Measurements from ENCODE around the gene SPACDR.
"Not testable (repeated sequence)": the region's sequence is repeated elsewhere in the genome, so short reads cannot be mapped to it uniquely, and the experiment has no call there.

The SPACDR gene

GRCh38 chr7:100455206-100455605, 8.9 kb downstream of the SPACDR start:
- Histone ChIP-seq H3K27me3 (ENCODE audit: control insufficient read depth, insufficient read depth, low read length) (no peaks in the 10 kb centered on the region), H3K4me1 (ENCODE audit: control insufficient read depth, insufficient read depth, low read length) (peaks cover 5% of the 10 kb centered on the region), H3K9me3 (ENCODE audit: control insufficient read depth, insufficient read depth, low read length) (no peaks in the 10 kb centered on the region), H3K9ac (ENCODE audit: low read depth, low read length) (no peak overlapping the region), H3K36me3 (ENCODE audit: control insufficient read depth, insufficient read depth, low read length) (no peaks in the 10 kb centered on the region), H3K4me3 (ENCODE audit: low read depth, low read length) (no peak overlapping the region)

- not testable (repeated sequence) for H3K4me1 ChIP-seq (ENCODE audit: control insufficient read depth, insufficient read depth, low read length); H3K36me3 ChIP-seq (ENCODE audit: control insufficient read depth, insufficient read depth, low read length); H3K4me3 ChIP-seq (ENCODE audit: low read depth, low read length); H3K27me3 ChIP-seq (ENCODE audit: control insufficient read depth, insufficient read depth, low read length); H3K9me3 ChIP-seq (ENCODE audit: control insufficient read depth, insufficient read depth, low read length); H3K9ac ChIP-seq (ENCODE audit: low read depth, low read length)
These were observed 10.2 kb downstream of the SPACDR start for GRCh38 chr7:100453854-100454253.

- H3K36me3 ChIP-seq (ENCODE audit: control insufficient read depth, insufficient read depth, low read length) = no peaks in the 10 kb centered on the region
These were observed 11.5 kb downstream of the SPACDR start for GRCh38 chr7:100452513-100452912.

GRCh38 chr7:100449190-100449795, 14.8 kb downstream of the SPACDR start:
- no peaks in the 10 kb centered on the region for H3K4me1 ChIP-seq (ENCODE audit: control insufficient read depth, insufficient read depth, low read length)
- H3K9ac ChIP-seq (ENCODE audit: low read depth, low read length) = no peak overlapping the region
- H3K27me3 ChIP-seq (ENCODE audit: control insufficient read depth, insufficient read depth, low read length) = no peaks in the 10 kb centered on the region
- H3K9me3 ChIP-seq (ENCODE audit: control insufficient read depth, insufficient read depth, low read length) = no peaks in the 10 kb centered on the region
- H3K4me3 ChIP-seq (ENCODE audit: low read depth, low read length) = no peak overlapping the region
- H3K36me3 ChIP-seq (ENCODE audit: control insufficient read depth, insufficient read depth, low read length) = no peaks in the 10 kb centered on the region

More at GRCh38 chr7:100452513-100452912, 11.5 kb downstream of the SPACDR start:
- H3K4me1 ChIP-seq (ENCODE audit: control insufficient read depth, insufficient read depth, low read length) = peaks cover 5% of the 10 kb centered on the region
- no peaks in the 10 kb centered on the region for H3K27me3 ChIP-seq (ENCODE audit: control insufficient read depth, insufficient read depth, low read length)
- H3K9me3 ChIP-seq (ENCODE audit: control insufficient read depth, insufficient read depth, low read length) = no peaks in the 10 kb centered on the region
- no peak overlapping the region for H3K4me3 ChIP-seq (ENCODE audit: low read depth, low read length)
- H3K9ac ChIP-seq (ENCODE audit: low read depth, low read length) = no peak overlapping the region

- H3K4me1 ChIP-seq (ENCODE audit: control insufficient read depth, insufficient read depth, low read length); H3K36me3 ChIP-seq (ENCODE audit: control insufficient read depth, insufficient read depth, low read length); H3K27me3 ChIP-seq (ENCODE audit: control insufficient read depth, insufficient read depth, low read length); H3K9ac ChIP-seq (ENCODE audit: low read depth, low read length); H3K4me3 ChIP-seq (ENCODE audit: low read depth, low read length); H3K9me3 ChIP-seq (ENCODE audit: control insufficient read depth, insufficient read depth, low read length): not testable (repeated sequence)
These were observed 16.7 kb downstream of the SPACDR start for GRCh38 chr7:100447363-100447762.

- H3K27me3 ChIP-seq (ENCODE audit: control insufficient read depth, insufficient read depth, low read length) = no peaks in the 10 kb centered on the region
- no peaks in the 10 kb centered on the region for H3K4me1 ChIP-seq (ENCODE audit: control insufficient read depth, insufficient read depth, low read length)
- H3K9ac ChIP-seq (ENCODE audit: low read depth, low read length) = no peak overlapping the region
These were observed 18.0 kb downstream of the SPACDR start for GRCh38 chr7:100446040-100446439.

GRCh38 chr7:100444311-100445278, 19.5 kb downstream of the SPACDR start:
- Histone ChIP-seq H3K9ac (ENCODE audit: low read depth, low read length) (no peak overlapping the region), H3K27me3 (ENCODE audit: control insufficient read depth, insufficient read depth, low read length) (no peaks in the 10 kb centered on the region), H3K9me3 (ENCODE audit: control insufficient read depth, insufficient read depth, low read length) (no peaks in the 10 kb centered on the region), H3K36me3 (ENCODE audit: control insufficient read depth, insufficient read depth, low read length) (no peaks in the 10 kb centered on the region), H3K4me3 (ENCODE audit: low read depth, low read length) (no peak overlapping the region), H3K4me1 (ENCODE audit: control insufficient read depth, insufficient read depth, low read length) (no peaks in the 10 kb centered on the region)

More at GRCh38 chr7:100446040-100446439, 18.0 kb downstream of the SPACDR start:
- H3K36me3 ChIP-seq (ENCODE audit: control insufficient read depth, insufficient read depth, low read length) = no peaks in the 10 kb centered on the region
- H3K9me3 ChIP-seq (ENCODE audit: control insufficient read depth, insufficient read depth, low read length) = no peaks in the 10 kb centered on the region
- no peak overlapping the region for H3K4me3 ChIP-seq (ENCODE audit: low read depth, low read length)

GRCh38 chr7:100443096-100443840, 20.8 kb downstream of the SPACDR start:
- no peak overlapping the region for H3K9ac ChIP-seq (ENCODE audit: low read depth, low read length)
- H3K27me3 ChIP-seq (ENCODE audit: control insufficient read depth, insufficient read depth, low read length) = no peaks in the 10 kb centered on the region
- H3K4me1 ChIP-seq (ENCODE audit: control insufficient read depth, insufficient read depth, low read length) = no peaks in the 10 kb centered on the region
- no peaks in the 10 kb centered on the region for H3K9me3 ChIP-seq (ENCODE audit: control insufficient read depth, insufficient read depth, low read length)
- no peak overlapping the region for H3K4me3 ChIP-seq (ENCODE audit: low read depth, low read length)
- H3K36me3 ChIP-seq (ENCODE audit: control insufficient read depth, insufficient read depth, low read length) = no peaks in the 10 kb centered on the region

- Histone ChIP-seq H3K4me3 (ENCODE audit: low read depth, low read length) (no peak overlapping the region), H3K36me3 (ENCODE audit: control insufficient read depth, insufficient read depth, low read length) (no peaks in the 10 kb centered on the region), H3K4me1 (ENCODE audit: control insufficient read depth, insufficient read depth, low read length) (no peaks in the 10 kb centered on the region), H3K27me3 (ENCODE audit: control insufficient read depth, insufficient read depth, low read length) (no peaks in the 10 kb centered on the region), H3K9ac (ENCODE audit: low read depth, low read length) (no peak overlapping the region), H3K9me3 (ENCODE audit: control insufficient read depth, insufficient read depth, low read length) (no peaks in the 10 kb centered on the region)
These were observed 22.2 kb downstream of the SPACDR start for GRCh38 chr7:100441641-100442535.

- H3K9ac ChIP-seq (ENCODE audit: low read depth, low read length); H3K4me1 ChIP-seq (ENCODE audit: control insufficient read depth, insufficient read depth, low read length); H3K9me3 ChIP-seq (ENCODE audit: control insufficient read depth, insufficient read depth, low read length); H3K27me3 ChIP-seq (ENCODE audit: control insufficient read depth, insufficient read depth, low read length); H3K4me3 ChIP-seq (ENCODE audit: low read depth, low read length); H3K36me3 ChIP-seq (ENCODE audit: control insufficient read depth, insufficient read depth, low read length): not testable (repeated sequence)
These were observed 24.8 kb downstream of the SPACDR start for GRCh38 chr7:100439244-100439643.

- H3K9ac ChIP-seq (ENCODE audit: low read depth, low read length); H3K4me1 ChIP-seq (ENCODE audit: control insufficient read depth, insufficient read depth, low read length); H3K36me3 ChIP-seq (ENCODE audit: control insufficient read depth, insufficient read depth, low read length): not testable (repeated sequence)
These were observed 25.3 kb downstream of the SPACDR start for GRCh38 chr7:100438731-100439130.

More at GRCh38 chr7:100438731-100439130, 25.3 kb downstream of the SPACDR start:
- not testable (repeated sequence) for H3K4me3 ChIP-seq (ENCODE audit: low read depth, low read length); H3K9me3 ChIP-seq (ENCODE audit: control insufficient read depth, insufficient read depth, low read length); H3K27me3 ChIP-seq (ENCODE audit: control insufficient read depth, insufficient read depth, low read length)

All from iPS-15b (cell line).